Measurements from ENCODE around the gene PSMB10. TPM values are rescaled to one million over a fixed set of nuclear protein-coding genes. Genes with fewer than 3 reads are reported as not detected.

Gene PSMB10
- total and polyA plus RNA-seq, 2 of the 8 experiments (the other 6 are each of a cell fraction or from before 2014, with no cell fraction given) = 32.1 to 61.9 TPM

DNA sequence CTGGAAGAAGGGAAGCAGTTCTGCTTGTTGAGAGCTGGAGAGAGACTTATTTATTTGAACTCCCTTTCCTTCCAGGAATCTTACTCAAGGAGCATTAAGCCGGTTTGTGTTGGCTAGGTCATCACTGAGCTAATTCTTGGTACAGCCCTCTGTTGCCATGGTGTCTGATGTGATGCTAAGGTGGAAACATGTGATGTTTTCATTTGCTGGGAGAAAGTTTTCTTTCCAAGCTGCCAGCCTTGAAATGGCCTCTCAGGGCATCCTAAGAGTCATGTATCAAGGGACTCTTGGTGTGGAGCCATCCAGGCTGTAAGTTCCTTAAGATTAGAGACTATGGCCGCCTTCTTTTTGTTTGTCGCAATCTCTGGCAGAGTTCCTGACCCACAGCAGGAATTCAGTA, 39.4 kb downstream of the PSMB10 start:
- Histone ChIP-seq H4K5ac (ENCODE audit: insufficient read length, low read depth, low read length) (no peak overlapping the region), H3K27ac (ENCODE audit: low read depth, low read length) (no peak overlapping the region), H3K23me2 (ENCODE audit: low read depth, low read length) (peaks cover 4% of the 10 kb centered on the region), H3K79me2 (ENCODE audit: control insufficient read depth in 1 of 2, insufficient read depth in 2 of 2, low read length in 2 of 2) (peaks cover 11 to 45% of the 10 kb centered on the region in 2 experiments), H3K23ac (ENCODE audit: insufficient read length) (no peak overlapping the region), H2AFZ (ENCODE audit: low read length) (no peak overlapping the region), H4K20me1 (replicated peaks in 1 of 2; ENCODE audit: control insufficient read depth in 1 of 2, insufficient read depth in 2 of 2, low read length in 2 of 2) (peaks cover 1 to 3% of the 10 kb centered on the region in 2 experiments), H2BK20ac (ENCODE audit: low read length) (no peak overlapping the region), H3K14ac (ENCODE audit: insufficient read length) (no peak overlapping the region), H3K36me3 (ENCODE audit: control insufficient read depth in 2 of 4, insufficient read depth in 4 of 4, low read length in 3 of 4) (no peaks in the 10 kb centered on the region), H4K91ac (replicated peaks; ENCODE audit: insufficient read length, low read length) (no peak overlapping the region), H2BK120ac (replicated peaks; ENCODE audit: low read depth, low read length) (no peak overlapping the region), H2BK5ac (ENCODE audit: low read depth, low read length) (no peak overlapping the region), H3K4me2 (ENCODE audit: insufficient read depth in 1 of 2, low read depth in 2 of 2, low read length in 2 of 2) (no peak overlapping the region), H3K9ac (replicated peaks in 1 of 4; ENCODE audit: extremely low read depth in 1 of 4, low read depth in 3 of 4, low read length in 3 of 4) (no peak overlapping the region), H3K4me3 (ENCODE audit: extremely low read depth in 1 of 4, insufficient read depth in 2 of 4, low read depth in 3 of 4, low read length in 4 of 4) (no peak overlapping the region), H3K27me3 (replicated peaks in 1 of 4; ENCODE audit: control insufficient read depth in 3 of 4, extremely low read depth in 1 of 4, insufficient read depth in 3 of 4, low read length in 3 of 4) (no peaks in the 10 kb centered on the region), H3K56ac (replicated peaks; ENCODE audit: insufficient read length, low read depth, low read length) (no peak overlapping the region), H4K8ac (ENCODE audit: extremely low read depth, insufficient read depth, low read length) (no peak overlapping the region), H3K79me1 (ENCODE audit: low read depth, low read length) (peaks cover 20% of the 10 kb centered on the region), H3K4me1 (replicated peaks in 1 of 4; ENCODE audit: control insufficient read depth in 3 of 4, insufficient read depth in 4 of 4, low read length in 3 of 4) (peaks cover 0 to 10% (median 7%) of the 10 kb centered on the region in 4 experiments; a peak in 4 of 7 replicates), H3K4ac (replicated peaks; ENCODE audit: insufficient read length, low read depth, low read length) (no peak overlapping the region), H2AK5ac (ENCODE audit: low read depth, low read length) (no peak overlapping the region), H3K9me3 (ENCODE audit: insufficient read depth in 2 of 2, low read depth in 1 of 2, low read length in 1 of 2) (no peaks in the 10 kb centered on the region), H2BK12ac (ENCODE audit: low read depth, low read length) (no peak overlapping the region), H3K18ac (ENCODE audit: extremely low read depth, low read length) (no peak overlapping the region), H2BK15ac (ENCODE audit: low read length) (no peak overlapping the region)
- 95% methylated on average over 3 of the region's 3 CpGs; no CpG with 5 or more reads in 1 of the 2 experiments for WGBS, 2 experiments (ENCODE audit: extremely low coverage in 1 of 2, insufficient coverage in 1 of 2, insufficient read length in 1 of 2, insufficient replicate concordance in 2 of 2, low coverage in 1 of 2, low lambda C conversion rate in 2 of 2, missing lambda C conversion rate in 1 of 2)
- POLR2A ChIA-PET (ENCODE audit: partially characterized antibody) = interaction anchor here (0.8 to 2.3 kb wide), 8 partner anchors 9 to 126 kb away, joined by 3 to 6 read pairs (median 4); partner anchors contain the start of genes DDX28 and DUS2
- CTCF ChIA-PET (ENCODE audit: partially characterized antibody) = interaction anchor here (0.8 to 3.0 kb wide), 12 partner anchors 12 to 88 kb away, joined by 3 to 11 read pairs (median 4); partner anchors contain the start of gene NRN1L
- FAIRE-seq (no peak), DNase-seq (ENCODE audit: low read depth in 1 of 2, low spot score in 2 of 2) (no peak)
- TF ChIP-seq SIN3A (conservative IDR thresholded peaks at IDR 0.05 in 1 of 2, IDR thresholded peaks at IDR 0.05 in 1 of 2; ENCODE audit: low read depth in 1 of 2, low read length in 2 of 2) (no peak), HDAC6 (IDR thresholded peaks at IDR 0.05; ENCODE audit: low read depth, low read length) (no peak), FOSL1 (IDR thresholded peaks at IDR 0.05; ENCODE audit: insufficient read depth, low read depth, low read length) (no peak), CHD2 (IDR thresholded peaks at IDR 0.05; ENCODE audit: low read length) (no peak), NANOG (IDR thresholded peaks at IDR 0.05; ENCODE audit: insufficient read depth, low read depth, low read length, poor library complexity, severe bottlenecking) (no peak), JUND (IDR thresholded peaks at IDR 0.05; ENCODE audit: low read length) (no peak), POLR2AphosphoS5 (IDR thresholded peaks at IDR 0.05; ENCODE audit: low read depth, low read length) (no peak), RFX5 (IDR thresholded peaks at IDR 0.05; ENCODE audit: borderline replicate concordance, low read depth, low read length) (no peak), TCF12 (IDR thresholded peaks at IDR 0.05; ENCODE audit: low read depth, low read length) (no peak), KDM4A (IDR thresholded peaks at IDR 0.05; ENCODE audit: low read depth, low read length, severe bottlenecking) (no peak), SP2 (IDR thresholded peaks at IDR 0.05; ENCODE audit: low read length) (no peak)

All from H1 (cell line).